MM.1S (cell line): ENCODE results near the gene NTM.

Experiments used
- DNase-seq: peaks from one replicate; pipeline ENCODE4 v3.0.0-alpha.2; 2015
- H2AFZ ChIP-seq: fragments of 300-600 bp; sonication (generic); 2 replicates; pipeline ENCODE4 v1.6.0; 2016; ENCODE audit warnings: antibody characterized with exemption, low read length
- H3F3A ChIP-seq: fragments of 300-600 bp; sonication (generic); 2 replicates; pipeline ENCODE4 v1.6.1; 2016; ENCODE audit warnings: mild to moderate bottlenecking, antibody characterized with exemption, low read length, moderate library complexity, mixed read lengths; ENCODE audit not compliant: insufficient read depth
- H3K27ac ChIP-seq: fragments of 300-600 bp; sonication (generic); 2 replicates; pipeline ENCODE4 v1.5.1; 2016; ENCODE audit warnings: mild to moderate bottlenecking, low read length
- H3K27me3 ChIP-seq: fragments of 300-600 bp; sonication (generic); replicated peaks from 2 replicates; pipeline ENCODE4 v1.6.0; 2016; ENCODE audit warnings: low read length; ENCODE audit not compliant: insufficient read depth
- H3K36me3 ChIP-seq: fragments of 300-600 bp; sonication (generic); replicated peaks from 2 replicates; pipeline ENCODE4 v1.6.1; 2016; ENCODE audit warnings: mild to moderate bottlenecking, low read length, mixed read lengths; ENCODE audit not compliant: insufficient read depth
- H3K4me1 ChIP-seq: fragments of 300-600 bp; sonication (generic); 2 replicates; pipeline ENCODE4 v1.6.1; 2016; ENCODE audit warnings: low read length, mixed read lengths
- H3K4me2 ChIP-seq: fragments of 300-600 bp; sonication (generic); 2 replicates; pipeline ENCODE4 v1.6.0; 2016; ENCODE audit warnings: low read depth, low read length
- H3K4me3 ChIP-seq: fragments of 300-600 bp; sonication (generic); 2 replicates; pipeline ENCODE4 v1.5.1; 2016; ENCODE audit warnings: low read length, mixed read lengths
- H3K79me2 ChIP-seq: fragments of 300-600 bp; sonication (generic); 2 replicates; pipeline ENCODE4 v1.6.1; 2016; ENCODE audit warnings: mixed run types, low read length, mixed read lengths
- H3K9ac ChIP-seq: fragments of 300-600 bp; sonication (generic); 2 replicates; pipeline ENCODE4 v1.6.1; 2016; ENCODE audit warnings: low read length, mixed read lengths
- H3K9me2 ChIP-seq: fragments of 300-600 bp; sonication (generic); replicated peaks from 2 replicates; pipeline ENCODE4 v1.6.1; 2016; ENCODE audit warnings: mild to moderate bottlenecking, low read length, mixed read lengths; ENCODE audit not compliant: insufficient read depth
- H3K9me3 ChIP-seq: fragments of 300-600 bp; sonication (generic); replicated peaks from 2 replicates; pipeline ENCODE4 v1.6.1; 2016; ENCODE audit warnings: mild to moderate bottlenecking, low read length, mixed read lengths; ENCODE audit not compliant: insufficient read depth
- H4K20me1 ChIP-seq: fragments of 300-600 bp; sonication (generic); 2 replicates; pipeline ENCODE4 v1.6.1; 2016; ENCODE audit warnings: mild to moderate bottlenecking, low read length, moderate library complexity, mixed read lengths; ENCODE audit not compliant: insufficient read depth
- CTCF ChIP-seq: fragments of 300-600 bp; sonication (generic); IDR thresholded peaks from 2 replicates; pipeline ENCODE4 v1.5.1; 2016; ENCODE audit warnings: antibody characterized with exemption, low read length, mixed read lengths
- EZH2 ChIP-seq: fragments of 300-600 bp; sonication (generic); optimal IDR thresholded peaks from 2 replicates; pipeline ENCODE3; 2017; ENCODE audit warnings: low read depth, mild to moderate bottlenecking, antibody characterized with exemption, low read length, mixed read lengths
- EZH2phosphoT487 ChIP-seq: fragments of 300-600 bp; sonication (generic); IDR thresholded peaks from 2 replicates; pipeline ENCODE4 v1.6.1; 2018; ENCODE audit warnings: antibody characterized with exemption, low read length

The NTM gene

GRCh38 chr11:132343445-132344175 is 973.2 kb downstream of the NTM start:
- TF ChIP-seq CTCF = no peak
- TF ChIP-seq EZH2phosphoT487 = no peak
- no peak for TF ChIP-seq EZH2
- Histone ChIP-seq H2AFZ (no peak overlapping the region), H3K27me3 (no peaks in the 10 kb centered on the region), H3K9me2 (no peaks in the 10 kb centered on the region), H3K9ac (no peak overlapping the region), H3F3A (peaks cover 5% of the 10 kb centered on the region), H3K27ac (no peak overlapping the region), H3K4me2 (no peak overlapping the region), H3K9me3 (no peaks in the 10 kb centered on the region), H3K36me3 (no peaks in the 10 kb centered on the region), H3K4me1 (peaks cover 32% of the 10 kb centered on the region), H4K20me1 (no peaks in the 10 kb centered on the region), H3K4me3 (no peak overlapping the region), H3K79me2 (no peaks in the 10 kb centered on the region)
- DNase-seq = no peak

GRCh38 chr11:132346558-132347148 is 976.2 kb downstream of the NTM start:
- no peaks in the 10 kb centered on the region for H4K20me1 ChIP-seq
- peaks cover 18% of the 10 kb centered on the region for H3F3A ChIP-seq
- H3K9ac ChIP-seq = no peak overlapping the region
- H3K4me2 ChIP-seq = 0 out of 2 replicates have a peak overlapping the region, but pooled peaks have one; percentile 1
- H3K4me3 ChIP-seq = no peak overlapping the region
- no peak for TF ChIP-seq CTCF
- TF ChIP-seq EZH2phosphoT487 = no peak
- no peak for TF ChIP-seq EZH2
- no peak overlapping the region for H3K27ac ChIP-seq
- no peak overlapping the region for H2AFZ ChIP-seq
- DNase-seq = no peak
- H3K9me2 ChIP-seq = no peaks in the 10 kb centered on the region
- H3K36me3 ChIP-seq = no peaks in the 10 kb centered on the region
- H3K79me2 ChIP-seq = no peaks in the 10 kb centered on the region
- H3K9me3 ChIP-seq = no peaks in the 10 kb centered on the region
- H3K4me1 ChIP-seq = peaks cover 51% of the 10 kb centered on the region
- no peaks in the 10 kb centered on the region for H3K27me3 ChIP-seq

GRCh38 chr11:132347156-132348090 is 977.0 kb downstream of the NTM start:
- DNase-seq = peak; percentile 75
- no peaks in the 10 kb centered on the region for H4K20me1 ChIP-seq
- H3K9me3 ChIP-seq = no peaks in the 10 kb centered on the region
- H3K27ac ChIP-seq = no peak overlapping the region
- H3K4me3 ChIP-seq = no peak overlapping the region
- no peaks in the 10 kb centered on the region for H3K9me2 ChIP-seq
- TF ChIP-seq EZH2phosphoT487 (no peak), EZH2 (no peak), CTCF (no peak)
- H3K36me3 ChIP-seq = no peaks in the 10 kb centered on the region
- H3K79me2 ChIP-seq = no peaks in the 10 kb centered on the region
- peak overlapping the region; percentile 15; the same call in 1 of the 2 replicates for H3K4me2 ChIP-seq
- no peak overlapping the region for H3K9ac ChIP-seq
- H3K27me3 ChIP-seq = no peaks in the 10 kb centered on the region
- no peak overlapping the region for H2AFZ ChIP-seq
- peaks cover 18% of the 10 kb centered on the region for H3F3A ChIP-seq
- H3K4me1 ChIP-seq = peaks cover 51% of the 10 kb centered on the region
